ENCODE measurements around the gene CCL25. TPM values are rescaled to one million over a fixed set of nuclear protein-coding genes. Genes with fewer than 3 reads are reported as not detected.
"Not testable (repeated sequence)": the region's sequence is repeated elsewhere in the genome, so short reads cannot be mapped to it uniquely, and the experiment has no call there.

The CCL25 gene
- total RNA-seq, 2 experiments from 2014 or later = 5.2 to 7.4 TPM

- ChIA-PET POLR2A (no interaction called here), CTCF (interaction anchor here (0.7 kb wide), 1 partner anchor 208 kb away, joined by 3 read pairs; no protein-coding TSS in a partner anchor)
- H3K9me3 Mint-ChIP-seq = no peaks in the 10 kb centered on the region
Observed at GRCh38 chr19:8030960-8031359, 21.6 kb upstream of the CCL25 start.

GRCh38 chr19:8033287-8034177, 19.0 kb upstream of the CCL25 start:
- POLR2A ChIA-PET; H3K9me3 Mint-ChIP-seq; H3K27me3 Mint-ChIP-seq; H3K36me3 Mint-ChIP-seq (ENCODE audit: low read depth); H3K4me3 Mint-ChIP-seq; H3K27ac Mint-ChIP-seq; DNase-seq; H3K4me1 Mint-ChIP-seq: not testable (repeated sequence)
- CTCF ChIA-PET = interaction anchor here (0.6 kb wide), 1 partner anchor 210 kb away, joined by 5 read pairs; no protein-coding TSS in a partner anchor

More at GRCh38 chr19:8030960-8031359, 21.6 kb upstream of the CCL25 start:
- no peak overlapping the region for H3K27ac Mint-ChIP-seq
- H3K36me3 Mint-ChIP-seq (ENCODE audit: low read depth) = no peaks in the 10 kb centered on the region
- H3K4me3 Mint-ChIP-seq = no peak overlapping the region
- no peak for DNase-seq
- H3K4me1 Mint-ChIP-seq = no peaks in the 10 kb centered on the region
- peaks cover 5% of the 10 kb centered on the region for H3K27me3 Mint-ChIP-seq

DNA sequence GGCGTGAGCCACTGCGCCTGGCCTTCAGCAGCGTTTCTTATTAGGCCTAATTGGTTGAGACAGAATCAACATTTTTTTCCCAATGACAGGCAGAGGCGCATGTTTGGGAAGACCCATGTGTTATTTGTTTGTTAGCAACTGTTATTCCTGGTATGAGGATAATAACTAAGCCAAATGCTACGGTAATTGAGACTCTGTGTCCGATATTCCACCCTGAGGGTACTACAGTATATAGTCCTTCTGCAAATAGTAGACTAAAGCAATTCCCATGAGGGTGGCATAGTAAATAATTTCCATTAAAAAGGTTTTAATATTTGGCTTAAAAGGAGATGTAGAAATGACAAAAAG, 18.4 kb upstream of the CCL25 start:
- no peak overlapping the region for H3K27ac Mint-ChIP-seq
- DNase-seq = no peak

GRCh38 chr19:8036434-8037099, 16.0 kb upstream of the CCL25 start:
- ChIA-PET CTCF (interaction anchor here (0.6 kb wide), 1 partner anchor 139 kb away, joined by 3 read pairs; no protein-coding TSS in a partner anchor), POLR2A (interaction anchor here (0.6 kb wide), 1 partner anchor 63 kb away, joined by 5 read pairs; no protein-coding TSS in a partner anchor)
- H3K27me3 Mint-ChIP-seq = peaks cover 8% of the 10 kb centered on the region
- DNase-seq = no peak
- no peaks in the 10 kb centered on the region for H3K4me1 Mint-ChIP-seq
- no peaks in the 10 kb centered on the region for H3K36me3 Mint-ChIP-seq (ENCODE audit: low read depth)
- no peak overlapping the region for H3K4me3 Mint-ChIP-seq
- H3K27ac Mint-ChIP-seq = peak overlapping the region; percentile 33
- H3K9me3 Mint-ChIP-seq = no peaks in the 10 kb centered on the region

More for the DNA sequence above, 18.4 kb upstream of the CCL25 start:
- H3K27me3 Mint-ChIP-seq = peaks cover 8% of the 10 kb centered on the region
- POLR2A ChIA-PET = no interaction called here
- H3K9me3 Mint-ChIP-seq = no peaks in the 10 kb centered on the region
- H3K36me3 Mint-ChIP-seq (ENCODE audit: low read depth) = no peaks in the 10 kb centered on the region
- H3K4me1 Mint-ChIP-seq = no peaks in the 10 kb centered on the region
- H3K4me3 Mint-ChIP-seq = no peak overlapping the region
- CTCF ChIA-PET = interaction anchor here (0.6 kb wide), 1 partner anchor 209 kb away, joined by 5 read pairs; no protein-coding TSS in a partner anchor

- Mint-ChIP-seq H3K27me3 (peaks cover 3% of the 10 kb centered on the region), H3K4me3 (no peak overlapping the region), H3K4me1 (no peaks in the 10 kb centered on the region), H3K9me3 (no peaks in the 10 kb centered on the region), H3K27ac (no peak overlapping the region), H3K36me3 (ENCODE audit: low read depth) (no peaks in the 10 kb centered on the region)
- ChIA-PET CTCF (no interaction called here), POLR2A (no interaction called here)
- no peak for DNase-seq
Observed at GRCh38 chr19:8038815-8039214, 13.7 kb upstream of the CCL25 start.

- Mint-ChIP-seq H3K27me3 (peaks cover 3% of the 10 kb centered on the region), H3K9me3 (no peaks in the 10 kb centered on the region), H3K27ac (no peak overlapping the region), H3K4me1 (no peaks in the 10 kb centered on the region), H3K4me3 (no peak overlapping the region), H3K36me3 (ENCODE audit: low read depth) (no peaks in the 10 kb centered on the region)
- no peak for DNase-seq
- ChIA-PET POLR2A (no interaction called here), CTCF (no interaction called here)
Observed at GRCh38 chr19:8039231-8039630, 13.3 kb upstream of the CCL25 start.

DNA sequence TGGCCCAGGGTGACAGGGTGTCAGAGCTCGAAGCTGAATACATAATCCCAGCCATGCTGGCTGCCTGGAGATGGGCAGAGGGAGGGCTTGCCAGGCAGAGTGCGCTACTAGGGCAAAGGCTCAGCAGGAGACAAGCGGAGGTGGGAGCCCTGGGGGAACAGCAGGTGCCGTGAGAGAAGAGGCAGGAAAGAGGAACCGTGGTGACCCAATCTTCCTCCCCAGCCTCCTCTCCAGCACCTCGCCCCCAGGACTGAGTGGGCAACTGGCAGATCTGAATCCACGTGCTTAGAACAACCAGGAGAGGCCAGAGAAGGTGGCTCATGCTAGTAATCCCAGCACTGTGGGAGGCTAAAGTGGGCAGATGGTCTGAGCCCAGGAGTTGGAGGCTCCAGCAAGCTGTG, 11.0 kb upstream of the CCL25 start:
- Mint-ChIP-seq H3K4me1 (no peaks in the 10 kb centered on the region), H3K4me3 (no peak overlapping the region), H3K27me3 (no peaks in the 10 kb centered on the region), H3K27ac (no peak overlapping the region), H3K9me3 (no peaks in the 10 kb centered on the region), H3K36me3 (ENCODE audit: low read depth) (no peaks in the 10 kb centered on the region)
- CTCF ChIA-PET = no interaction called here
- DNase-seq = no peak
- POLR2A ChIA-PET = no interaction called here

- no peak for DNase-seq
- no peaks in the 10 kb centered on the region for H3K9me3 Mint-ChIP-seq
- no peak overlapping the region for H3K4me3 Mint-ChIP-seq
- H3K36me3 Mint-ChIP-seq (ENCODE audit: low read depth) = no peaks in the 10 kb centered on the region
- no peak overlapping the region for H3K27ac Mint-ChIP-seq
- ChIA-PET POLR2A (no interaction called here), CTCF (no interaction called here)
- peaks cover 5% of the 10 kb centered on the region for H3K4me1 Mint-ChIP-seq
- H3K27me3 Mint-ChIP-seq = peaks cover 1% of the 10 kb centered on the region
Observed at GRCh38 chr19:8042900-8043299, 9.7 kb upstream of the CCL25 start.

- POLR2A ChIA-PET = no interaction called here
- H3K36me3 Mint-ChIP-seq (ENCODE audit: low read depth) = no peaks in the 10 kb centered on the region
- H3K27ac Mint-ChIP-seq = no peak overlapping the region
- DNase-seq = no peak
- H3K9me3 Mint-ChIP-seq = no peaks in the 10 kb centered on the region
- H3K4me1 Mint-ChIP-seq = peaks cover 5% of the 10 kb centered on the region
- CTCF ChIA-PET = interaction anchor here (1.2 kb wide), 1 partner anchor 25 kb away, joined by 3 read pairs; no protein-coding TSS in a partner anchor
- H3K4me3 Mint-ChIP-seq = no peak overlapping the region
- H3K27me3 Mint-ChIP-seq = peaks cover 1% of the 10 kb centered on the region
Observed at GRCh38 chr19:8044018-8044417, 8.5 kb upstream of the CCL25 start.

DNA sequence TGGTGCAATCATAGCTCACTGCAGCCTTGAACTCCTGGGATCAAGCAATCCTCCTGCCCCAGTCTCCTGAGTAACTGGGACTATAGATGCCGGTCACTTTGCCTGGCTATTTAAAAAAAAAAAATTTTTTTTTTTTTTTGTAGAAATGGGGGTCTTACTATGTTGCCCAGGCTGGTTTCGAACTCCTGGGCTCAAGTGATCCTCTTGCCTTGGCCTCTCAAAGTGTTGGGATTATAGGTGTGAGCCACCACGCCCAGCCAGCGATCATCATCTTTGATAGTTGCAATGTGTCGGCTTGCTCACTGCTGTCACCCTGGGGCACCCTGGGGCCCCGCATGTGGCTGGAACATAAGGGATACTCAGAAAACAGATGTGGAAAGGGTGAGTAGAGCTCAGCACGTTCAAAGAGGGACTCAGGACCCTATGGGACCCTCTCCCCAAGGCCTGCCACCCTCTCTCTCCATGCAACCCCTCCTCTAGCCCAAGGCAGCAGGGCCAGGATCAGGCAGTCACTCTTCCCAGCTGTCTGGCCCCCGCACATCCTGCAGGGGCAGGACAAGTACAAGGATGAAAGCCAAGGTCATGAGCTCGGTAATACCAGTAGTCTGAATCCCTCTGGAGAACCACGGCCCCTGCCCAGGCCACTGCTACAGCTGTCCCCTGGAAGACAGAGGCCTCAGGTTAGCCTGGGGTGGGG, 6.5 kb upstream of the CCL25 start:
- CTCF ChIA-PET = no interaction called here
- no peaks in the 10 kb centered on the region for H3K9me3 Mint-ChIP-seq

DNA sequence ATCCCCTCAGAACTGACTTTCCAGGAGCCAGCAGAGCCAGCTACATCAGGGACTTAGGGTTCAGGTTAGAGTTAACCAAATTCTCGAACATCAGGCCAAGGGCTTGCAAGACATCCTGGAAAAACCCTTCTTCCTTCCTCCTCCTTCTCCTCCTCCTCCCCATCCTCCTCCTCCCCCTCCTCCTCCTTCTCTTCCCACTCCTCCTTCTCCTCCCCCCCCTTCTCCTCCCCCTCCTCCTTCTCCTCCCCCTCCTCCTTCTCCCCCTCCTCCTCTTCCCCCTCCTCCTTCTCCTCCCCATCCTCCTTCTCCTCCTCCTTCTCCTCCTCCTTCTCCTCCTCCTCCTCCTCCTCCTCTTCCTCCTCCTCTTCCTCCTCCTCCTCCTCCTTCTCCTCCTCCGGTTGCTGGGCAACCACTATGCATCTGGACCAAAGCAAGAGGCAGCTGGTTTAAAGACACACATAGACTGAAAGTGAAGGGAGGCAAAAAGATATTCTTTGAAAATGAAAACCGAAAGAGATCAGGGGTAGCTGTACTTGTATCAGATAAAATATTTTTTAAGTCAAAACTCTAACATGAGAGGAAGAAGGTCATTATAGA, 5.9 kb upstream of the CCL25 start:
- Mint-ChIP-seq H3K9me3 (no peaks in the 10 kb centered on the region), H3K27ac (no peak overlapping the region), H3K4me1 (peaks cover 13% of the 10 kb centered on the region), H3K36me3 (ENCODE audit: low read depth) (no peaks in the 10 kb centered on the region), H3K4me3 (no peak overlapping the region), H3K27me3 (peaks cover 3% of the 10 kb centered on the region)
- ChIA-PET CTCF (no interaction called here), POLR2A (no interaction called here)
- peak; percentile 44 for DNase-seq

More for the DNA sequence above, 6.5 kb upstream of the CCL25 start:
- H3K27ac Mint-ChIP-seq = no peak overlapping the region
- H3K27me3 Mint-ChIP-seq = peaks cover 3% of the 10 kb centered on the region
- H3K36me3 Mint-ChIP-seq (ENCODE audit: low read depth) = no peaks in the 10 kb centered on the region
- DNase-seq = no peak
- peaks cover 12% of the 10 kb centered on the region for H3K4me1 Mint-ChIP-seq
- POLR2A ChIA-PET = interaction anchor here (0.6 kb wide), 1 partner anchor 523 kb away, joined by 4 read pairs; no protein-coding TSS in a partner anchor
- H3K4me3 Mint-ChIP-seq = no peak overlapping the region

DNA sequence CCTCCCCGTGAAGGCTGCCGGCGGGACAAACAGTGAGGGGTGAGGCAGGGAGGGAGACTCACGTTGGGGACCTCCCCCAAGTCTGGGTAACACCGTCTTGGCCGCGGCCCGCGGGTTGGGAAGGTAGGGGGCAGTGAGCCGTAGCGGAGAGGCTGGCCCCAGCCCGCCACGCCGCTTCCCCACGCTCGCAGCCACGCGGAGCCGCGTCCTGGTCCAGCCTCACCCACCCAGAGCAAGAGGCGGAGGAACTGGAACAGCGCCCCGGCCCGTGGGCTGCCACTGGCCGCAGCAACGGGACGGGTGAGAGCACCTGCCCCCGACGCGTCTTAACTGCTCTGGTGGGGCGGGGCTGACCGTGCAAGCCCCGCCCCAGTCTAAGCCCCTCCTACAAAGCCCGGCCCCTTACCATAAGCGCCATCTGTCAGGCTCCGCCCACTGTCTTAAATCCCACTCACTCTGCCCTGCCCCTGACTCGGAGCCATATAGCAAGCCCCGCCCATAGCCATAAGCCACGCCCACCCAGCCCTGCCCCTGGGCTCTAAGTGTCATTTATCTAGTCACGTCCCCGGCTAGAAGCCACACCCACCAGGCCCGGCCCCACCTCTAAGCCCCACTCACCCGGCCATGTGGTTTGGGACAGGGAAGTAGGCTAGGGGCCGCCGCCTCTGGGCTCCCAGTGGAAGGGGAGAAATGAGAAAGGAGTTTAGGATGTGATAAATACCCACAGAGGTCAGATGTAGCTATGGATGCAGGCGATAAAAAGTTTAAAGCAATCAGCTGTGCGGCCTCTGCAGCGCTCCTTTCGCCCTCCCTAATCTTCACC, 2.1 kb upstream of the CCL25 start:
- Mint-ChIP-seq H3K9me3 (no peaks in the 10 kb centered on the region), H3K36me3 (ENCODE audit: low read depth) (no peaks in the 10 kb centered on the region), H3K27ac (peak overlapping the region; percentile 84), H3K4me3 (peak overlapping the region; percentile 32), H3K4me1 (peaks cover 28% of the 10 kb centered on the region), H3K27me3 (peaks cover 3% of the 10 kb centered on the region)
- POLR2A ChIA-PET = no interaction called here
- DNase-seq = peak; percentile 84
- CTCF ChIA-PET = no interaction called here
